Skeletal muscle tissue (tissue), 4 donors: Measurements from ENCODE around the gene NOTCH2. TPM values are rescaled to one million over a fixed set of nuclear protein-coding genes. Genes with fewer than 3 reads are reported as not detected.

Experiments used
- H3K27ac ChIP-seq: one replicate; pipeline ENCODE4 v1.7.0; 2013; ENCODE audit warnings: mild to moderate bottlenecking, low read depth, low read length, inconsistent platforms
- H3K27me3 ChIP-seq, 3 donors: one replicate each; pipeline ENCODE4 v1.7.0; 2013; ENCODE audit warnings: low read length in 3 of 3; ENCODE audit not compliant: control insufficient read depth in 3 of 3, insufficient read depth in 3 of 3
- H3K36me3 ChIP-seq, 3 donors: one replicate each; pipeline ENCODE4 v1.7.0; 2013; ENCODE audit warnings: low read length in 3 of 3; ENCODE audit not compliant: control insufficient read depth in 3 of 3, insufficient read depth in 3 of 3
- H3K4me1 ChIP-seq, 3 donors: one replicate each; pipeline ENCODE4 v1.7.0; 2013; ENCODE audit warnings: low read length in 3 of 3, mild to moderate bottlenecking in 3 of 3; ENCODE audit not compliant: control insufficient read depth in 3 of 3, insufficient read depth in 3 of 3
- H3K4me3 ChIP-seq, 3 donors: one replicate each; pipeline ENCODE4 v1.7.0; 2013; ENCODE audit warnings: low read length in 3 of 3
- H3K9ac ChIP-seq, 3 donors: one replicate each; pipeline ENCODE4 v1.7.0; 2013; ENCODE audit warnings: low read length in 3 of 3, mild to moderate bottlenecking in 3 of 3, moderate library complexity in 2 of 3, low read depth in 1 of 3
- H3K9me3 ChIP-seq, 3 donors: one replicate each; pipeline ENCODE4 v1.7.0; 2013; ENCODE audit warnings: low read length in 3 of 3; ENCODE audit not compliant: control insufficient read depth in 3 of 3
- total RNA-seq: library from RNA; depleted of rRNA; stranded (reverse); fragments of >200 nt; gene quantifications from one replicate; pipeline ENCODE4 v1.2.3, GENCODE V29; 2014
- donor health status: Osteomylitis.

The NOTCH2 gene
- total RNA-seq, 1 donor from 2014 or later, result 101 TPM

GRCh38 chr1:119898530-119898929 lies 170.9 kb downstream of the NOTCH2 start:
- no peak overlapping the region for H3K9ac ChIP-seq
- no peak overlapping the region for H3K27ac ChIP-seq
- H3K4me3 ChIP-seq, result no peak overlapping the region
- H3K9me3 ChIP-seq, result no peaks in the 10 kb centered on the region
- H3K27me3 ChIP-seq, result peaks cover 5 to 9% (median 7%) of the 10 kb centered on the region in 3 donors
- H3K36me3 ChIP-seq, result no peaks in the 10 kb centered on the region
- no peaks in the 10 kb centered on the region for H3K4me1 ChIP-seq

- Histone ChIP-seq H3K9ac (no peak within 1 kb of the TSS), H3K4me3 (no peak within 1 kb of the TSS), H3K36me3 (no peaks in the 10 kb centered on the region), H3K4me1 (no peaks in the 10 kb centered on the region), H3K9me3 (no peaks in the 10 kb centered on the region), H3K27me3 (peaks cover 5 to 9% (median 7%) of the 10 kb centered on the region in 3 donors), H3K27ac (no peak within 1 kb of the TSS)
These were observed 173.2 kb downstream of the NOTCH2 start, which contains the start of gene ADAM30 for GRCh38 chr1:119896303-119896702. ADAM30 (minus strand) TSS chr1:119896515; CDS start chr1:119896336, 179 bp downstream.

GRCh38 chr1:119895102-119895501 lies 174.4 kb downstream of the NOTCH2 start:
- no peaks in the 10 kb centered on the region for H3K36me3 ChIP-seq
- H3K4me1 ChIP-seq, result no peaks in the 10 kb centered on the region
- H3K9ac ChIP-seq, result no peak overlapping the region
- H3K27ac ChIP-seq, result no peak overlapping the region
- H3K4me3 ChIP-seq, result no peak overlapping the region
- H3K9me3 ChIP-seq, result no peaks in the 10 kb centered on the region
- peaks cover 5 to 9% (median 7%) of the 10 kb centered on the region in 3 donors for H3K27me3 ChIP-seq

- H3K4me1 ChIP-seq, result no peaks in the 10 kb centered on the region
- H3K27me3 ChIP-seq, result peaks cover 5 to 9% (median 7%) of the 10 kb centered on the region in 3 donors
- no peak overlapping the region for H3K9ac ChIP-seq
- no peaks in the 10 kb centered on the region for H3K36me3 ChIP-seq
- no peak overlapping the region for H3K4me3 ChIP-seq
- no peaks in the 10 kb centered on the region for H3K9me3 ChIP-seq
- no peak overlapping the region for H3K27ac ChIP-seq
These were observed 175.4 kb downstream of the NOTCH2 start for GRCh38 chr1:119893827-119894700.

- Histone ChIP-seq H3K36me3 (no peaks in the 10 kb centered on the region), H3K4me1 (no peaks in the 10 kb centered on the region), H3K4me3 (no peak overlapping the region), H3K9ac (no peak overlapping the region), H3K27ac (no peak overlapping the region), H3K9me3 (no peaks in the 10 kb centered on the region), H3K27me3 (peaks cover 5 to 9% (median 7%) of the 10 kb centered on the region in 3 donors)
These were observed 176.1 kb downstream of the NOTCH2 start for GRCh38 chr1:119893238-119893791.

GRCh38 chr1:119891386-119891785 lies 178.1 kb downstream of the NOTCH2 start:
- peaks cover 1 to 5% (median 3%) of the 10 kb centered on the region in 3 donors for H3K27me3 ChIP-seq
- no peak overlapping the region for H3K9ac ChIP-seq
- H3K4me3 ChIP-seq, result no peak overlapping the region
- no peak overlapping the region for H3K27ac ChIP-seq
- no peaks in the 10 kb centered on the region for H3K36me3 ChIP-seq
- no peaks in the 10 kb centered on the region for H3K4me1 ChIP-seq
- no peaks in the 10 kb centered on the region for H3K9me3 ChIP-seq

- no peaks in the 10 kb centered on the region for H3K9me3 ChIP-seq
- no peak overlapping the region for H3K4me3 ChIP-seq
- no peaks in the 10 kb centered on the region for H3K36me3 ChIP-seq
- H3K27ac ChIP-seq, result no peak overlapping the region
- H3K4me1 ChIP-seq, result no peaks in the 10 kb centered on the region
- H3K27me3 ChIP-seq, result peaks cover 0 to 4% (median 4%) of the 10 kb centered on the region in 3 donors
- H3K9ac ChIP-seq, result no peak overlapping the region
These were observed 181.0 kb downstream of the NOTCH2 start for GRCh38 chr1:119888476-119888875.

GRCh38 chr1:119887427-119887826 lies 182.0 kb downstream of the NOTCH2 start:
- no peaks in the 10 kb centered on the region for H3K36me3 ChIP-seq
- no peak overlapping the region for H3K4me3 ChIP-seq
- no peaks in the 10 kb centered on the region for H3K9me3 ChIP-seq
- no peak overlapping the region for H3K9ac ChIP-seq
- H3K4me1 ChIP-seq, result no peaks in the 10 kb centered on the region
- H3K27ac ChIP-seq, result no peak overlapping the region
- H3K27me3 ChIP-seq, result peaks cover 0 to 4% (median 4%) of the 10 kb centered on the region in 3 donors

GRCh38 chr1:119885903-119886783 lies 183.3 kb downstream of the NOTCH2 start:
- no peaks in the 10 kb centered on the region for H3K9me3 ChIP-seq

More at GRCh38 chr1:119885903-119886783, 183.3 kb downstream of the NOTCH2 start:
- Histone ChIP-seq H3K36me3 (no peaks in the 10 kb centered on the region), H3K4me1 (no peaks in the 10 kb centered on the region), H3K9ac (no peak overlapping the region), H3K27ac (no peak overlapping the region), H3K27me3 (peaks cover 0 to 4% (median 4%) of the 10 kb centered on the region in 3 donors), H3K4me3 (no peak overlapping the region)
